HG02970 (cell line): Measurements from ENCODE around the gene DENND1C.
"Not testable (repeated sequence)": the region's sequence is repeated elsewhere in the genome, so short reads cannot be mapped to it uniquely, and the experiment has no call there.

Experiments used
- ATAC-seq: cut with Tn5 transposase; IDR thresholded peaks from one replicate; pipeline ENCODE4 v1.9.1; 2021; ENCODE audit warnings: mild to moderate bottlenecking, moderate library complexity, moderate number of reproducible peaks; ENCODE audit not compliant: unreplicated experiment, low FRiP score

Gene DENND1C

GRCh38 chr19:6458695-6459261, 22.8 kb downstream of the DENND1C start:
- no peak for ATAC-seq

GRCh38 chr19:6457958-6458694, 23.5 kb downstream of the DENND1C start:
- ATAC-seq, result no peak

- no peak for ATAC-seq
Observed at GRCh38 chr19:6455924-6456323, 25.7 kb downstream of the DENND1C start.

- no peak for ATAC-seq
Observed at GRCh38 chr19:6453951-6454565, 27.5 kb downstream of the DENND1C start.

GRCh38 chr19:6452899-6453298, 28.7 kb downstream of the DENND1C start:
- no peak for ATAC-seq

- no peak for ATAC-seq
Observed at GRCh38 chr19:6452223-6452614, 29.4 kb downstream of the DENND1C start.

- no peak for ATAC-seq
Observed at GRCh38 chr19:6451583-6452222, 29.9 kb downstream of the DENND1C start.

GRCh38 chr19:6450166-6450565, 31.4 kb downstream of the DENND1C start:
- no peak for ATAC-seq

- ATAC-seq, result no peak
Observed at GRCh38 chr19:6448045-6448444, 33.5 kb downstream of the DENND1C start.

GRCh38 chr19:6446452-6446851, 35.1 kb downstream of the DENND1C start:
- ATAC-seq, result no peak

GRCh38 chr19:6443986-6444385, 37.6 kb downstream of the DENND1C start:
- ATAC-seq, result no peak

- no peak for ATAC-seq
Observed at GRCh38 chr19:6442087-6442688, 39.4 kb downstream of the DENND1C start.

- ATAC-seq, result no peak
Observed at GRCh38 chr19:6440905-6441304, 40.7 kb downstream of the DENND1C start.

- no peak for ATAC-seq
Observed at GRCh38 chr19:6439743-6440142, 41.8 kb downstream of the DENND1C start.

- ATAC-seq, result no peak
Observed at GRCh38 chr19:6433663-6434062, 47.9 kb downstream of the DENND1C start, which contains the start of gene SLC25A41. Gene SLC25A41, minus strand, starts transcription at chr19:6433763. Its CDS starts 70 bp downstream, at chr19:6433693.

- ATAC-seq, result no peak
Observed at GRCh38 chr19:6433165-6433564, 48.4 kb downstream of the DENND1C start.

- no peak for ATAC-seq
Observed at GRCh38 chr19:6431891-6432290, 49.7 kb downstream of the DENND1C start.

GRCh38 chr19:6429419-6430221, 52.0 kb downstream of the DENND1C start:
- no peak for ATAC-seq

GRCh38 chr19:6428692-6429418, 52.7 kb downstream of the DENND1C start:
- ATAC-seq, result not testable (repeated sequence)
